Myocyte (in vitro differentiated cells): Measurements from ENCODE around the gene ZFAND3. TPM values are rescaled to one million over a fixed set of nuclear protein-coding genes. Genes with fewer than 3 reads are reported as not detected.
"Not testable (repeated sequence)": the region's sequence is repeated elsewhere in the genome, so short reads cannot be mapped to it uniquely, and the experiment has no call there.

Experiments used
- DNase-seq: peaks from one replicate; pipeline ENCODE4 v3.0.0-alpha.2; 2012; ENCODE audit warnings: low read depth
- total RNA-seq: library from RNA; depleted of rRNA; stranded (reverse); fragments of >200 nt; gene quantifications from 2 replicates; pipeline ENCODE4 v1.2.3, GENCODE V29; 2014

The ZFAND3 gene
- total RNA-seq, 1 donor from 2014 or later: 26.9 TPM

DNA sequence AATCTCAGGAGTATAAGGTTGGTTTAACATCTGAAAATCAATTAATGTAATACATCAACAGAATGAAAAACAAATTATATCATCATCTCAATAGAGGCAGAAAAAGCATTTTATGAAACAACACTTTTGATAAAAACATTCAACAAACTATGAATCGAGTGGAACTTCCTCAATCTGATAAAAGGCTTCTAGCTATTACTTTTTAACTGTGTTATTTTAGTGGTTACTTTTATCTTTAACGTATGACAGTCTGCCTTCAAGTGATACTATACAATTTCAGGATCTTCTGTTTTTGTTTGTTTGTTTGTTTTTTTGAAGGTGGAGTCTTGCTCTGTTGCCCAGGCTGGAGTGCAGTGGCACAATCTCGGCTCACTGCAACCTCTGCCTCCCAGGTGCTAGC lies 73.7 kb downstream of the ZFAND3 start:
- no peak for DNase-seq

DNA sequence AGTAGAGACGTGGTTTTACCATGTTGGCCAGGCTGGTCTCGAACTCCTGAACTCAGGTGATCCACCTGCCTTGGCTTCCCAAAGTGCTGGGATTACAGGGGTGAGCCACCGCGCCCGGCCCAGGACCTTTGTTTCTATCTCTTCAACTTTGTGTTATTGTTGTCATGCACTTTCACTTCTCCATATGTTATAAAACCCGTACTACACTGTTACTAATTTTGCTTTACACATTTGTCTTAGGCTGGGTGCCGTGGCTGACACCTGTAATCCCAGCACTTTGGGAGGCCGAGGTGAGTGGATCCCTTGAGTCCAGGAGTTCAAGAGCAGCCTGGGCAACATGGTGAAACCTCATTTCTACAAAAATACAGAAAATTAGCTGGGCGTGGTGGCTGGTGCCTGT lies 74.2 kb downstream of the ZFAND3 start:
- DNase-seq: not testable (repeated sequence)

- no peak for DNase-seq
These were observed 75.1 kb downstream of the ZFAND3 start for GRCh38 chr6:37894585-37894984.

- DNase-seq: no peak
These were observed 77.8 kb downstream of the ZFAND3 start for GRCh38 chr6:37897321-37897720.

DNA sequence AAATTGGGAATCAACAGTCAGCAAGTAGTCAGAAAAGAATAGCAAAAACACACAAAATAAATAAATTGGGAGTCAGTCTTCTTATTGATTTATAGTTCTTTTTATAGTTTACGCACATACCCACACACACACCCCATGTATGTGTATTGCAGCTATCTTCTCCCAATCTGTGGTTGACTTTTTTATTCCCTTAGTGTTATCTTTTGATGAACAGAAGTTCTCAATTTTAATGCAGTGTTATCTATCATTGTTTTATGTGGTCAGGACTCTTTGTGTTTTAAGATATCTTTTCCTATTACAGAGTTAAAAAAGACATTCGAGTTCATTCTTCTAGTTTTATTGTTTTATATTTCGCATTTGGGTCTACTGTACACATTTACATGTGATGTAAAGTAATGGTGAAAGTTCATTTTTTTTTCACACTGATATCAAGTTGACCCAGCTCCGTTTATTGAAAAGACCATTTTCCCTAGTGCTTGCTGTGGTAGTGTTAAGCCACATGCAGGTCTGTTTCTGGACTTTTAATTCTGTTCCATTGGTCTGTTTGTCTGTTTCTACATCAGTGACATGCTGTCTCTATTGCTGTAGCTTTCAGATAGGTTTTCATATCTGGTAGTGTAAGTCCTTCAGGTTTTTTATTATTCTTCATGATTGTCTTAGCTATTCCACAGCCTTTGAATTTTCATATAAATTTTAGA lies 78.4 kb downstream of the ZFAND3 start:
- no peak for DNase-seq

- DNase-seq: no peak
These were observed 84.1 kb downstream of the ZFAND3 start for GRCh38 chr6:37903351-37904340.

GRCh38 chr6:37904590-37904989 lies 85.1 kb downstream of the ZFAND3 start:
- no peak for DNase-seq

DNA sequence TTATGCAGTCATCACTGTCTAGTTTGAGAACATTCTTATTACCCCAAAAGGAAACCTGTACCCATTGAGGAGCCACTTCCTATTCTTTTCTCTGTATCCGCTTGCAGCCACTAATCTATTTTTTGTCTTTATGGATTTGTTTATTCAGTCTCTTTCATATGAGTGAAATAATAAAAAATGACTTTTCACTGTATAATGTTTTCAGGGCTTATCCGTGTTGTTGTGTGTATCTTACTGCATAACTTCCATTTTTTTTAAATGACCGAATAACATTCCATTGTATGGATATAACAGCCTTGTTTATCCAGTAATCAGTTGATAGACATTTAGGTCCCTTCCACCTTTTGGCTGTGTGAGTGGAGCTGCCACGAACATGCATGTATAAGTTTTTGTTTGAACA lies 86.6 kb downstream of the ZFAND3 start:
- no peak for DNase-seq

GRCh38 chr6:37910998-37911397 lies 91.5 kb downstream of the ZFAND3 start:
- DNase-seq: no peak

- DNase-seq: no peak
These were observed 93.7 kb downstream of the ZFAND3 start for GRCh38 chr6:37913210-37913609.

DNA sequence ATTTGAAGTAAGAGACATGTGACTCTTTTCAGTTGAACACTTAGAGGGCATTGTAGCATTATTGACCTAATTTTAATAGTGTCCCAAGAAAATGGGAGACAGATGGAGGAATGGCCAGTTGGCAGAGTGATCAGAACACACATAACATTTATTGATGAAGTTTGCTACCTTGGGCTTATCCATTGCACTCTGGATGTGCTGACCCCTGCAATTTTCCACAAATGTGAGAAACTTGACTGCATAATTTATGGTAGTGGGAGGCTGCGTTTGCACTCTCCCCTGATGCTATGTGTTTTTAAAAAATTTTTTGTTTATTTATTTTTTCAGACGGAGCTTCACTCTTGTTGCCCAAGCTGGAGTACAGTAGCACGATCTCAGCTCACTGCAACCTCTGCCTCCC lies 95.9 kb downstream of the ZFAND3 start:
- DNase-seq: no peak

- DNase-seq: no peak
These were observed 96.6 kb downstream of the ZFAND3 start for GRCh38 chr6:37916149-37916548.

DNA sequence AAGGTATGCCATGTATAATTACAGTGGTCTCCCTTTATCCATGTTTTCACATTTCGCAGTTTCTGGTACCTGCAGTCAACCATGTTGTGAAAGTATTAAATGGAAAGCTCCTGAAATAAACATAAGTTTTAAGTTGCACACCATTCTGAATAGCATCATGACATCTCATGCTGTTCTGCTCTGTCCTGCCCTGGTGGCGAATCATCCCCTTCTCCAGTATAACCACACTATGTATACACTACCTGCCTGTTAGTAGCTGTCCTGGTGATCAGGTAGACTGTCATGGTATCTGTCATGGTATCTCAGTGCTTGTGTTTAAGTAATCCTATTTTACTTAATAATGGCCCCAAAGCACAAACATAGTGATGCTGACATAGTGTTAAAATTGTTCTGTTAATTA lies 97.1 kb downstream of the ZFAND3 start:
- no peak for DNase-seq

DNA sequence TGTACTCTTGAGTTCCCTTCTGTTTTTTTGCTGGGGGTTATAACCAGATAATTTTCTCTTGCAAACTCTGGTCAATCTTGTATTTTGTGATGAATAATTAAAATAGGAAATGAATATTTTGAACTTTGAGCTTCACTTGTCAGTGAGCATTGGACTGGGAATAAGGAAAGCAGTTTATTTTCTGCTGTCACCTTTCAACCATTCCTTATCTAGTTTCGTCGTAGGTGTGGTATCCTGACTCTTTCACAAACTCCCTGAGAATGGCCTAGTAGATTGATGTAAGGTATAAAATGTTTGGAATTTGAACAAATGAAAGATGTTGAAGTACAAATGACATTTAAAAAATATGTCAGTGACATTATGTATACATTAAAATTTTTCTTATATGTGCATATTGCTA lies 98.0 kb downstream of the ZFAND3 start:
- DNase-seq: no peak

- DNase-seq: peak; percentile 49
These were observed 100.1 kb downstream of the ZFAND3 start for GRCh38 chr6:37919417-37920157.

DNA sequence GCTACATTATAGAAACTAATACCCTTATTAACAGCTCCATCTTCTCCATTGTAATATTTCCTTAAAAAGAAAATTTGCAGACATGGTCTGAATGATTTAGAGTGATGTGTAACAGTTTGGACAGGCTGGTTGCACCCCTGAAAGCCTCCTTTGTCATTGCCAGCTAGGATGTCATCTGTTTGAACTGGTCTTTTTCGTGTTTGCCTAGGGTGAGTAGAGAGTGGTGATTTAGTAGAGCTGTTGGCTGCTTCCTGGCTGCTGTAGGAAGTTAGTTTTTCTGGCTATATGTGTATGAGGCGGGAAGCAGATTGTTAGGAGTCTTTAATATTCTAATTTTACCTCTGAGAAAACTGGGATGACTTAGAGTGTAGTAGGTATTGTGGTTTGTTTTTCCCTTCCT lies 101.1 kb downstream of the ZFAND3 start:
- DNase-seq: no peak

GRCh38 chr6:37922563-37922962 lies 103.0 kb downstream of the ZFAND3 start:
- DNase-seq: no peak

DNA sequence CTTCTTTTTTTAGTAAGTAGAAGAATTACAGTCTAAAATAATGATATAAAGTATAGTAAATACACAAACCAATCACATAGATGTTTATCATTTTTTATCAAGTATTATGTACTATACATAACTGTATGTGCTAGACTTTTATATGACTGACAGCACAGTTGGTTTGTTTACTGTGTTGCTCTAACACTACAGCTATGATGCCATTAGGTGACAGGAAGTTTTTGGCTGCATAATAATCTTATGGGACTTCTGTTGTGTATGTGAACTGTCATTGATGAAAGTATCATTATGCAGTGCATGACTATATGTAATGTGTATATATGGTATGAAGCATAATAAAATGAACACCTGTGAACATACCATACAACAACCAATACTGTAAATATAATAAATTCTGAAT lies 104.0 kb downstream of the ZFAND3 start:
- DNase-seq: no peak

GRCh38 chr6:37926661-37927060 lies 107.1 kb downstream of the ZFAND3 start:
- DNase-seq: no peak

- DNase-seq: no peak
These were observed 108.7 kb downstream of the ZFAND3 start for GRCh38 chr6:37928217-37928616.

- no peak for DNase-seq
These were observed 110.9 kb downstream of the ZFAND3 start for GRCh38 chr6:37930288-37930971.
